Measurements from ENCODE around the gene GARRE1. TPM values are rescaled to one million over a fixed set of nuclear protein-coding genes. Genes with fewer than 3 reads are reported as not detected.
"Not testable (repeated sequence)": the region's sequence is repeated elsewhere in the genome, so short reads cannot be mapped to it uniquely, and the experiment has no call there.

The GARRE1 gene, protein sequence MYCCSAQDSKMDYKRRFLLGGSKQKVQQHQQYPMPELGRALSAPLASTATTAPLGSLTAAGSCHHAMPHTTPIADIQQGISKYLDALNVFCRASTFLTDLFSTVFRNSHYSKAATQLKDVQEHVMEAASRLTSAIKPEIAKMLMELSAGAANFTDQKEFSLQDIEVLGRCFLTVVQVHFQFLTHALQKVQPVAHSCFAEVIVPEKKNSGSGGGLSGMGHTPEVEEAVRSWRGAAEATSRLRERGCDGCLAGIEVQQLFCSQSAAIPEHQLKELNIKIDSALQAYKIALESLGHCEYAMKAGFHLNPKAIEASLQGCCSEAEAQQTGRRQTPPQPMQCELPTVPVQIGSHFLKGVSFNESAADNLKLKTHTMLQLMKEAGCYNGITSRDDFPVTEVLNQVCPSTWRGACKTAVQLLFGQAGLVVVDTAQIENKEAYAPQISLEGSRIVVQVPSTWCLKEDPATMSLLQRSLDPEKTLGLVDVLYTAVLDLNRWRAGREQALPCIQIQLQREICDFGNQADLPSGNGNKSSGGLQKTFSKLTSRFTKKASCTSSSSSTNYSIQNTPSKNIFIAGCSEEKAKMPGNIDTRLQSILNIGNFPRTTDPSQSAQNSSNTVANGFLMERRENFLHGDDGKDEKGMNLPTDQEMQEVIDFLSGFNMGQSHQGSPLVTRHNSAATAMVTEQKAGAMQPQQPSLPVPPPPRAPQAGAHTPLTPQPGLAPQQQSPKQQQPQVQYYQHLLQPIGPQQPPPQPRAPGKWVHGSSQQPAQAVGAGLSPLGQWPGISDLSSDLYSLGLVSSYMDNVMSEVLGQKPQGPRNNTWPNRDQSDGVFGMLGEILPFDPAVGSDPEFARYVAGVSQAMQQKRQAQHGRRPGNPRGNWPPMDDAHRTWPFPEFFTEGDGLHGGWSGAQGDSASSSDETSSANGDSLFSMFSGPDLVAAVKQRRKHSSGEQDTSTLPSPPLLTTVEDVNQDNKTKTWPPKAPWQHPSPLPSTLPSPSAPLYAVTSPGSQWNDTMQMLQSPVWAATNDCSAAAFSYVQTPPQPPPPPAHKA (N-terminal part only)
- total RNA-seq (15.4 and 16.3 TPM in 2 replicates), polyA plus RNA-seq (9.0 and 10.2 TPM in 2 replicates)

GRCh38 chr19:34254046-34254697 is at the start of gene GARRE1:
GARRE1 (plus strand) TSS chr19:34254554; CDS start chr19:34300474, 45,920 bp downstream.
- no peaks in the 10 kb centered on the region for H3K36me3 ChIP-seq (replicated peaks; ENCODE audit: insufficient read depth, low read depth)
- no peaks in the 10 kb centered on the region for H3K9me2 ChIP-seq (replicated peaks; ENCODE audit: insufficient read depth)
- peaks cover 41% of the 10 kb centered on the region for H3K79me2 ChIP-seq
- peak within 1 kb of the TSS; percentile 69 for H3K4me3 ChIP-seq
- peak within 1 kb of the TSS; percentile 89 for H3K4me2 ChIP-seq
- H3K27ac ChIP-seq, result peak within 1 kb of the TSS; percentile 97
- WGBS (ENCODE audit: low lambda C conversion rate, missing lambda C conversion rate), result 3% methylated on average over 25 of the region's 56 CpGs
- H2AFZ ChIP-seq, result peak within 1 kb of the TSS; percentile 54
- no peaks in the 10 kb centered on the region for H4K20me1 ChIP-seq (ENCODE audit: insufficient read depth, poor library complexity, severe bottlenecking)
- H3K27me3 ChIP-seq, result no peaks in the 10 kb centered on the region
- TF ChIP-seq EZH2phosphoT487 (IDR thresholded peaks at IDR 0.05; ENCODE audit: low read depth, severe bottlenecking, unreplicated experiment) (no peak), EZH2 (IDR thresholded peaks at IDR 0.05; ENCODE audit: borderline replicate concordance) (no peak), CTCF (IDR thresholded peaks at IDR 0.05; ENCODE audit: poor library complexity) (no peak)
- no peaks in the 10 kb centered on the region for H3K9me3 ChIP-seq (ENCODE audit: low read depth)
- H3K4me1 ChIP-seq (ENCODE audit: insufficient read depth), result peaks cover 8% of the 10 kb centered on the region
- DNase-seq (ENCODE audit: low spot score), result peak; percentile 94

GRCh38 chr19:34205324-34205723 is 49.0 kb upstream of the GARRE1 start:
- H3K79me2 ChIP-seq, result peaks cover 29% of the 10 kb centered on the region
- not testable (repeated sequence) for H4K20me1 ChIP-seq (ENCODE audit: insufficient read depth, poor library complexity, severe bottlenecking); H3K4me2 ChIP-seq; DNase-seq (ENCODE audit: low spot score); H3K27ac ChIP-seq; H3K4me3 ChIP-seq; H3K36me3 ChIP-seq (replicated peaks; ENCODE audit: insufficient read depth, low read depth); H3K9me3 ChIP-seq (ENCODE audit: low read depth); H2AFZ ChIP-seq; H3K9me2 ChIP-seq (replicated peaks; ENCODE audit: insufficient read depth); H3K4me1 ChIP-seq (ENCODE audit: insufficient read depth); H3K27me3 ChIP-seq
- 97% methylated on average over 7 of the region's 7 CpGs for WGBS (ENCODE audit: low lambda C conversion rate, missing lambda C conversion rate)

GRCh38 chr19:34208291-34208884 is 46.0 kb upstream of the GARRE1 start:
- no peaks in the 10 kb centered on the region for H3K9me2 ChIP-seq (replicated peaks; ENCODE audit: insufficient read depth)
- no peaks in the 10 kb centered on the region for H3K4me1 ChIP-seq (ENCODE audit: insufficient read depth)
- no peak overlapping the region for H3K4me3 ChIP-seq
- no peak for DNase-seq (ENCODE audit: low spot score)
- H4K20me1 ChIP-seq (ENCODE audit: insufficient read depth, poor library complexity, severe bottlenecking), result no peaks in the 10 kb centered on the region
- H3K27ac ChIP-seq, result no peak overlapping the region
- no peaks in the 10 kb centered on the region for H3K27me3 ChIP-seq
- 96% methylated on average over 1 of the region's 1 CpG for WGBS (ENCODE audit: low lambda C conversion rate, missing lambda C conversion rate)
- H3K4me2 ChIP-seq, result no peak overlapping the region
- peaks cover 4% of the 10 kb centered on the region for H3K36me3 ChIP-seq (replicated peaks; ENCODE audit: insufficient read depth, low read depth)
- H3K9me3 ChIP-seq (ENCODE audit: low read depth), result no peaks in the 10 kb centered on the region
- no peak overlapping the region for H2AFZ ChIP-seq
- H3K79me2 ChIP-seq, result peaks cover 39% of the 10 kb centered on the region
- TF ChIP-seq CTCF (IDR thresholded peaks at IDR 0.05; ENCODE audit: poor library complexity), result no peak
